GM18951 (cell line): ENCODE results near the gene KCTD21.
"Not testable (repeated sequence)": the region's sequence is repeated elsewhere in the genome, so short reads cannot be mapped to it uniquely, and the experiment has no call there.

ENCODE experiments used
- POLR2A ChIP-seq: IDR thresholded peaks from 4 replicates; pipeline ENCODE4 v1.6.1; 2011; ENCODE audit warnings: mild to moderate bottlenecking; ENCODE audit not compliant: insufficient read length, insufficient read depth; ENCODE audit errors: extremely low read depth
- in situ Hi-C: fragments of 300-500 bp; cut with MboI; formaldehyde crosslinking; loops from one replicate; pipeline ENCODE4 v1.12.0; 2022; ENCODE audit warnings: low sequenced_read_pairs, mixed read lengths, inconsistent platforms; ENCODE audit not compliant: unreplicated experiment

The KCTD21 gene

GRCh38 chr11:78190871-78191538, 2.6 kb upstream of the KCTD21 start:
- in situ Hi-C loops: no loop called here
- no peak for TF ChIP-seq POLR2A

- no peak for TF ChIP-seq POLR2A
- in situ Hi-C loops: no loop called here
Observed at GRCh38 chr11:78190374-78190773, 1.9 kb upstream of the KCTD21 start.

- in situ Hi-C loops: no loop called here
- TF ChIP-seq POLR2A: no peak
Observed at GRCh38 chr11:78189851-78190250, 1.4 kb upstream of the KCTD21 start.

- in situ Hi-C loops: no loop called here
- no peak for TF ChIP-seq POLR2A
Observed at GRCh38 chr11:78189174-78189724, 823 bp upstream of the KCTD21 start.

- in situ Hi-C loops: no loop called here
- TF ChIP-seq POLR2A: no peak
Observed at GRCh38 chr11:78187366-78188285, 800 bp downstream of the KCTD21 start.

- in situ Hi-C loops: no loop called here
Observed at GRCh38 chr11:78181185-78181584, 7.2 kb downstream of the KCTD21 start.

GRCh38 chr11:78180751-78181150, 7.7 kb downstream of the KCTD21 start:
- TF ChIP-seq POLR2A: no peak
- in situ Hi-C loops: no loop called here

More at GRCh38 chr11:78181185-78181584, 7.2 kb downstream of the KCTD21 start:
- no peak for TF ChIP-seq POLR2A

- in situ Hi-C loops: no loop called here
- no peak for TF ChIP-seq POLR2A
Observed at GRCh38 chr11:78179459-78180071, 8.9 kb downstream of the KCTD21 start.

GRCh38 chr11:78177216-78177615, 11.2 kb downstream of the KCTD21 start:
- in situ Hi-C loops: no loop called here
- TF ChIP-seq POLR2A: no peak

GRCh38 chr11:78176605-78177141, 11.8 kb downstream of the KCTD21 start:
- in situ Hi-C loops: no loop called here
- no peak for TF ChIP-seq POLR2A

GRCh38 chr11:78175862-78176261, 12.6 kb downstream of the KCTD21 start:
- in situ Hi-C loops: not testable (repeated sequence)

- no peak for TF ChIP-seq POLR2A
- in situ Hi-C loops: no loop called here
Observed at GRCh38 chr11:78171951-78172350, 16.5 kb downstream of the KCTD21 start.
